ENCODE results near the gene GSX2.

Gene GSX2

GRCh38 chr4:54073271-54073880, 26.6 kb upstream of the GSX2 start:
- TF ChIP-seq REST (IDR thresholded peaks at IDR 0.05; ENCODE audit: low read depth): no peak
- no peak for TF ChIP-seq EP300 (IDR thresholded peaks at IDR 0.05; ENCODE audit: borderline replicate concordance)
- no peak for TF ChIP-seq RAD21 (IDR thresholded peaks at IDR 0.05; ENCODE audit: low read depth)
- no peak for TF ChIP-seq ZBTB7A (IDR thresholded peaks at IDR 0.05; ENCODE audit: low read depth)
- TF ChIP-seq USF1 (IDR thresholded peaks at IDR 0.05): no peak

- TF ChIP-seq ZBTB7A (IDR thresholded peaks at IDR 0.05; ENCODE audit: low read depth): no peak
- no peak for TF ChIP-seq TAF1 (IDR thresholded peaks at IDR 0.05; ENCODE audit: low read depth)
- TF ChIP-seq TCF12 (IDR thresholded peaks at IDR 0.05; ENCODE audit: low read depth): no peak
- TF ChIP-seq CREB1 (IDR thresholded peaks at IDR 0.05; ENCODE audit: low read depth): no peak
- no peak for TF ChIP-seq MAX (IDR thresholded peaks at IDR 0.05)
These were observed 25.6 kb upstream of the GSX2 start for GRCh38 chr4:54074381-54074780.

GRCh38 chr4:54076673-54077072, 23.3 kb upstream of the GSX2 start:
- TF ChIP-seq EP300 (IDR thresholded peaks at IDR 0.05; ENCODE audit: borderline replicate concordance) (no peak), EGR1 (IDR thresholded peaks at IDR 0.05) (no peak), USF1 (IDR thresholded peaks at IDR 0.05) (no peak), REST (IDR thresholded peaks at IDR 0.05; ENCODE audit: low read depth) (no peak), NFIC (IDR thresholded peaks at IDR 0.05) (no peak), CEBPB (IDR thresholded peaks at IDR 0.05) (no peak), YY1 (IDR thresholded peaks at IDR 0.05; ENCODE audit: low read depth) (no peak), TEAD4 (IDR thresholded peaks at IDR 0.05) (no peak), MAX (IDR thresholded peaks at IDR 0.05) (no peak), TCF12 (IDR thresholded peaks at IDR 0.05; ENCODE audit: low read depth) (no peak), CREB1 (IDR thresholded peaks at IDR 0.05; ENCODE audit: low read depth) (no peak), RAD21 (IDR thresholded peaks at IDR 0.05; ENCODE audit: low read depth) (no peak), TAF1 (IDR thresholded peaks at IDR 0.05; ENCODE audit: low read depth) (no peak), ZBTB7A (IDR thresholded peaks at IDR 0.05; ENCODE audit: low read depth) (no peak), FOXM1 (IDR thresholded peaks at IDR 0.05; ENCODE audit: borderline replicate concordance, low read depth) (no peak)

- TF ChIP-seq TCF12 (IDR thresholded peaks at IDR 0.05; ENCODE audit: low read depth): no peak
- no peak for TF ChIP-seq TAF1 (IDR thresholded peaks at IDR 0.05; ENCODE audit: low read depth)
- no peak for TF ChIP-seq EGR1 (IDR thresholded peaks at IDR 0.05)
- no peak for TF ChIP-seq NFIC (IDR thresholded peaks at IDR 0.05)
- no peak for TF ChIP-seq EP300 (IDR thresholded peaks at IDR 0.05; ENCODE audit: borderline replicate concordance)
- no peak for TF ChIP-seq ZBTB7A (IDR thresholded peaks at IDR 0.05; ENCODE audit: low read depth)
- no peak for TF ChIP-seq TEAD4 (IDR thresholded peaks at IDR 0.05)
- TF ChIP-seq REST (IDR thresholded peaks at IDR 0.05; ENCODE audit: low read depth): no peak
- no peak for TF ChIP-seq MAX (IDR thresholded peaks at IDR 0.05)
- TF ChIP-seq RAD21 (IDR thresholded peaks at IDR 0.05; ENCODE audit: low read depth): no peak
- no peak for TF ChIP-seq CREB1 (IDR thresholded peaks at IDR 0.05; ENCODE audit: low read depth)
- no peak for TF ChIP-seq CEBPB (IDR thresholded peaks at IDR 0.05)
- TF ChIP-seq FOXM1 (IDR thresholded peaks at IDR 0.05; ENCODE audit: borderline replicate concordance, low read depth): no peak
- no peak for TF ChIP-seq USF1 (IDR thresholded peaks at IDR 0.05)
- no peak for TF ChIP-seq YY1 (IDR thresholded peaks at IDR 0.05; ENCODE audit: low read depth)
These were observed 22.2 kb upstream of the GSX2 start for GRCh38 chr4:54077812-54078211.

Data from Ishikawa (cell line).